AG09319 (cell line): ENCODE data around the gene PHF24.
"Not testable (repeated sequence)": the region's sequence is repeated elsewhere in the genome, so short reads cannot be mapped to it uniquely, and the experiment has no call there.

ENCODE experiments used
- DNase-seq: peaks from one replicate; pipeline ENCODE4 v3.0.0-alpha.2; 2010; ENCODE audit warnings: low read depth; ENCODE audit errors: extremely low read depth
- CTCF ChIP-seq: IDR thresholded peaks from 2 replicates; pipeline ENCODE4 v1.5.1; 2011; ENCODE audit warnings: low read depth, mild to moderate bottlenecking, inconsistent platforms, low read length, moderate library complexity

PHF24 gene

GRCh38 chr9:34957492-34958410 is at the start of gene PHF24:
TSS of gene PHF24 (plus strand) at chr9:34958285. CDS start at chr9:34971299, 13,014 bp downstream.
- TF ChIP-seq CTCF: no peak
- no peak for DNase-seq

DNA sequence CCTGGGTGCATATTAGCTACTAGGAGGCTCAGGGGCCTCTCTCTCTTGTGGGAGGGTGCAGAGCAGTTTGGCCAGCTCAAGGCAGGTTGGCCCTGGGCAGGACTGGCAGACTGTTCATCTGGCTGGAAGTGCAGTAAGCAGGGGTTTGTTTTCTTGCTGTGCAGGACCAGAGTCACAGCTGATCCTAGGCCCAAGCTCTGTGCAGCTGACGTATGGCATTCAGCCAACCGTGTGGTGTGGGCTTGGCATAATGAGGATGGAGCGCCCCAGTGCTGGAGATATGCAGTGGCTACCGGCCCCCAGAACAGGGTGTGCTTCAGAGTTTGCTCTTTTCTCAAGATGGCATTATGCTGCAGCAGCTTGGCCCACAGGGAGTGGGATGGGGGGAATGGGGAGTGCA is 31.0 kb upstream of the PHF24 start:
- no peak for TF ChIP-seq CTCF
- no peak for DNase-seq

GRCh38 chr9:34928921-34929320 is 29.2 kb upstream of the PHF24 start:
- TF ChIP-seq CTCF: no peak

GRCh38 chr9:34929506-34930102 is 28.5 kb upstream of the PHF24 start:
- DNase-seq: no peak
- peak; percentile 44 for TF ChIP-seq CTCF

More at GRCh38 chr9:34928921-34929320, 29.2 kb upstream of the PHF24 start:
- DNase-seq: no peak

DNA sequence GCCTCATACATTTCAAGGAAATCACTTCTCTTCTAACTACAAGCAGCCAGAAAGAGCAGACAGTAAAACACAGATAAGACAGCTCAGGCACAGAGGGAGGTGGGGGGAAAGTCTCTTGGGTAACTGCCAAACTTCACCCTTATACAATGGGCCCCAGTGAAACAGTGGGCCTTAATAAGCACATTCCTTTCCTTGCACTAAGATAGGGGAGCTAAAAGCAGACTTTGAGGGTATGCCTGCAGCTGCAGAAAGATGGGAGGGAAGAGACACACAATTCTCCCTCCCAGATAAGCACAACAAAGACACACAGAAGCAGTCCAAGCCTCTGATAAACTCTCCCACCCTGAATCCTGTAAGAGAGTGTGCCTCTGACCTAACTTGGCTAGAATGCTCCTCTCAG is 18.1 kb upstream of the PHF24 start:
- DNase-seq: not testable (repeated sequence)

DNA sequence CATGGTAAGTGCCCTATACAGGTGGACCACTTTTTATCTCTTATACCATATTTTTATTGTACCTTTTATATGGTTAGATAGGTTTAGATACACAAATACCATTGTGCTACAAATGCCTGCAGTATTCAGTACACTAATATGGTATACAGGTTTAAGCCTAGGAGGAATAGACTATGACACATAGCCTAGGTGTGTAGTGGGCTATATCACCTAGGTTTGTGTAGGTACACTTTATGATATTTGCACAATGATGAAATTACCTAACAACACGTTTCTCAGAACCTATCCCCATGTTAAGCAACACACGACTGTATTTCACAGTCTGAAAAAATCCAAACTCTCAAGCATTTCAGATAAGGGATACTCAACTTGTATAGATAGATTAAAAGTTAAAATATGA is 9.6 kb upstream of the PHF24 start:
- TF ChIP-seq CTCF: no peak
- no peak for DNase-seq

DNA sequence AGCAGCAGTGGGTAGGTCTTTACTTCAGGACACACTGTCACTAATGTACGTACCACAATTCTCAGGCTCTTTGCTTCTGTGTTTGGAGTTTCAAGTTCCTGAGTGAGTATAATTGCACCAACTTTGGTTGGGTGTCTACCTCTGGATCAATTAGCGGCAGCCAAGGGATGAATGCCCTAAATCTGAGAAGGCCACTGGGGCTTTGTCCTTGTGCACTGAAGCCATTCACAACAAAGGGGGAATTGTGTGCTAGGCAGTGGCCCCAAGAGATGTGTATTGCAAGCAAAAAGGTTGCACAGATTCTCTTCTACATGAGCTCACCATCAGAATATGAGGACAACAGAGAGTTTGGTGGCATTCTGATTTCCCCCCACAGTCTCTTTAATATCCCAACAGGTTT is 3.9 kb upstream of the PHF24 start:
- DNase-seq: no peak
- TF ChIP-seq CTCF: no peak

DNA sequence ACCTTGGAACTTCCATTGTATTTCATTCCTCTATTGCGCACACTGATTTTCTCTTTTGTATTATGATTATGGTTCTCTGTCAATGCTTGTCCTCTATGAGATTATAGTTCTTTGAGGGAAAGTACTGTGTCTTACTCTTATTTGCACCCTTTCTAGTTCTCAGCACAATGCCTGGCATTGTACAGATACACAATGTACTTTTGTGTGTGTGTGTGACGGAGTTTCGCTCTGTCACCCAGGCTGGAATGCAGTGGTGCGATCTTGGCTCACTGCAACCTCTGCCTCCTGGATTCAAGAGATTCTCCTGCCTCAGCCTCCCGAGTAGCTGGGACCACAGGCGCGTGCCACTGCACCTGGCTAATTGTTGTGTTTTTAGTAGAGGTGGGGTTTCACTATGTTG is 2.0 kb upstream of the PHF24 start:
- not testable (repeated sequence) for DNase-seq
